GM23338 (cell line): ENCODE measurements around the gene CCDC73. TPM values are rescaled to one million over a fixed set of nuclear protein-coding genes. Genes with fewer than 3 reads are reported as not detected.

Experiments
- ATAC-seq: fragments of 200-7000 bp; cut with Tn5 transposase; 3 replicates; pipeline ENCODE4 v1.9.1; 2020
- DNase-seq: peaks from one replicate; pipeline ENCODE4 v3.0.0-alpha.2; 2015; ENCODE audit warnings: low spot score
- H2AFZ ChIP-seq: fragments of 200-600 bp; sonication (generic); 2 replicates; pipeline ENCODE4 v1.8.0; 2016; ENCODE audit warnings: antibody characterized with exemption, mild to moderate bottlenecking, moderate library complexity
- H3F3A ChIP-seq: fragments of 200-600 bp; sonication (generic); replicated peaks from 2 replicates; pipeline ENCODE4 v1.8.0; 2017; ENCODE audit warnings: antibody characterized with exemption, mixed run types, low read depth
- H3K27ac ChIP-seq: fragments of 200-600 bp; sonication (generic); 2 replicates; pipeline ENCODE4 v1.6.1; 2016; ENCODE audit warnings: low read depth
- H3K27me3 ChIP-seq: fragments of 200-600 bp; sonication (generic); 2 replicates; pipeline ENCODE4 v1.8.0; 2016; ENCODE audit warnings: mild to moderate bottlenecking, mixed run types, moderate library complexity; ENCODE audit not compliant: insufficient read depth
- H3K36me3 ChIP-seq: fragments of 200-600 bp; sonication (generic); 2 replicates; pipeline ENCODE4 v1.8.0; 2016; ENCODE audit warnings: mild to moderate bottlenecking; ENCODE audit not compliant: insufficient read depth
- H3K4me1 ChIP-seq: fragments of 200-600 bp; sonication (generic); 2 replicates; pipeline ENCODE4 v1.8.0; 2016; ENCODE audit warnings: mild to moderate bottlenecking, moderate library complexity; ENCODE audit not compliant: insufficient read depth
- H3K4me2 ChIP-seq: fragments of 200-600 bp; sonication (generic); 2 replicates; pipeline ENCODE4 v1.7.1; 2017; ENCODE audit warnings: mixed run types
- H3K4me3 ChIP-seq: fragments of 200-600 bp; sonication (generic); 2 replicates; pipeline ENCODE4 v1.6.1; 2016; ENCODE audit warnings: mixed run types
- H3K79me2 ChIP-seq: fragments of 200-600 bp; sonication (generic); replicated peaks from 2 replicates; pipeline ENCODE4 v1.8.0; 2017; ENCODE audit warnings: mild to moderate bottlenecking; ENCODE audit not compliant: insufficient read depth
- H3K9me2 ChIP-seq: fragments of 200-600 bp; sonication (generic); 2 replicates; pipeline ENCODE4 v1.8.0; 2017; ENCODE audit not compliant: insufficient read depth
- H4K20me1 ChIP-seq: fragments of 200-600 bp; sonication (generic); replicated peaks from 2 replicates; pipeline ENCODE4 v1.8.0; 2017; ENCODE audit warnings: mild to moderate bottlenecking; ENCODE audit not compliant: insufficient read depth
- H3K27ac Mint-ChIP-seq: 2 replicates; pipeline ENCODE4 v1.8.0; 2020; ENCODE audit warnings: inconsistent platforms, mild to moderate bottlenecking, moderate library complexity, mixed read lengths
- H3K27me3 Mint-ChIP-seq: 3 replicates; pipeline ENCODE4 v1.8.0; 2022; ENCODE audit warnings: low read depth, mild to moderate bottlenecking, moderate library complexity, mixed read lengths, inconsistent platforms; ENCODE audit not compliant: insufficient read depth, poor library complexity
- H3K36me3 Mint-ChIP-seq: 3 replicates; pipeline ENCODE4 v1.8.0; 2021; ENCODE audit warnings: low read depth, mild to moderate bottlenecking, inconsistent platforms, moderate library complexity, mixed read lengths
- H3K4me1 Mint-ChIP-seq: 3 replicates; pipeline ENCODE4 v1.8.0; 2020; ENCODE audit warnings: mild to moderate bottlenecking, inconsistent platforms, mixed read lengths
- H3K4me3 Mint-ChIP-seq: 3 replicates; pipeline ENCODE4 v1.8.0; 2021; ENCODE audit warnings: moderate library complexity, mild to moderate bottlenecking, inconsistent platforms, mixed read lengths
- H3K9me3 Mint-ChIP-seq: 3 replicates; pipeline ENCODE4 v1.8.0; 2020; ENCODE audit warnings: moderate library complexity, mild to moderate bottlenecking, inconsistent platforms, mixed read lengths
- CREB1 ChIP-seq: fragments of 250-450 bp; sonication (Bioruptor Pico); IDR thresholded peaks from 2 replicates; pipeline ENCODE4 v1.5.0; 2020; ENCODE audit warnings: low read depth, mild to moderate bottlenecking, moderate library complexity
- ETS1 ChIP-seq: IDR thresholded peaks from 2 replicates; pipeline ENCODE4 v1.6.1; 2016; ENCODE audit warnings: antibody characterized with exemption
- EZH2 ChIP-seq: fragments of 200-600 bp; sonication (generic); IDR thresholded peaks from one replicate; pipeline ENCODE4 v1.8.0; 2017; ENCODE audit warnings: antibody characterized with exemption, mild to moderate bottlenecking, low read depth; ENCODE audit not compliant: unreplicated experiment
- EZH2phosphoT487 ChIP-seq: fragments of 200-600 bp; sonication (generic); IDR thresholded peaks from one replicate; pipeline ENCODE4 v1.8.1; 2018; ENCODE audit warnings: antibody characterized with exemption; ENCODE audit not compliant: unreplicated experiment
- JUNB ChIP-seq: IDR thresholded peaks from one replicate; pipeline ENCODE4 v1.6.1; 2016; ENCODE audit warnings: antibody characterized with exemption; ENCODE audit not compliant: unreplicated experiment
- POLR2AphosphoS5 ChIP-seq: IDR thresholded peaks from 2 replicates; pipeline ENCODE4 v1.6.1; 2016; ENCODE audit warnings: antibody characterized with exemption, low read depth
- STAT1 ChIP-seq: IDR thresholded peaks from one replicate; pipeline ENCODE4 v1.6.1; 2016; ENCODE audit warnings: antibody characterized with exemption; ENCODE audit not compliant: unreplicated experiment
- ZNF114 ChIP-seq: fragments of 250-450 bp; sonication (Bioruptor Pico); IDR thresholded peaks from 2 replicates; pipeline ENCODE4 v1.5.0; 2020; ENCODE audit warnings: mild to moderate bottlenecking, moderate library complexity
- ZNF331 ChIP-seq: fragments of 250-450 bp; sonication (Bioruptor Pico); IDR thresholded peaks from 2 replicates; pipeline ENCODE4 v1.5.0; 2020; ENCODE audit warnings: low read depth, mild to moderate bottlenecking, moderate library complexity
- ZNF462 ChIP-seq: fragments of 250-450 bp; sonication (Bioruptor Pico); IDR thresholded peaks from 2 replicates; pipeline ENCODE4 v1.5.0; 2020; ENCODE audit warnings: mild to moderate bottlenecking, moderate library complexity
- polyA plus RNA-seq: library from polyadenylated mRNA; unstranded; fragments of >200 nt; fragmentation: Nextera tagmentation; extraction: Ambion mirVana; gene quantifications from 2 replicates; pipeline ENCODE4 v1.2.1, GENCODE V29; 2016
- total RNA-seq: library from RNA; depleted of rRNA; stranded (reverse); fragments of >200 nt; shearing (Covaris generic); gene quantifications from 2 replicates; pipeline ENCODE4 v1.2.3, GENCODE V29; 2014
- TF ChIP-seq, protein P1 (sequence below), 2 experiments: fragments of 200-600 bp in 1 of 2; sonication (generic) in 1 of 2; conservative IDR thresholded peaks; 2 replicates each; pipeline versions ENCODE4 v1.5.1 to v1.6.1; 2016 to 2017; ENCODE audit warnings: antibody characterized with exemption in 2 of 2, low read depth in 2 of 2, mild to moderate bottlenecking in 2 of 2, moderate library complexity in 1 of 2

The CCDC73 gene
- total and polyA plus RNA-seq, 2 experiments from 2014 or later: 0.06 TPM; not detected in 1

DNA sequence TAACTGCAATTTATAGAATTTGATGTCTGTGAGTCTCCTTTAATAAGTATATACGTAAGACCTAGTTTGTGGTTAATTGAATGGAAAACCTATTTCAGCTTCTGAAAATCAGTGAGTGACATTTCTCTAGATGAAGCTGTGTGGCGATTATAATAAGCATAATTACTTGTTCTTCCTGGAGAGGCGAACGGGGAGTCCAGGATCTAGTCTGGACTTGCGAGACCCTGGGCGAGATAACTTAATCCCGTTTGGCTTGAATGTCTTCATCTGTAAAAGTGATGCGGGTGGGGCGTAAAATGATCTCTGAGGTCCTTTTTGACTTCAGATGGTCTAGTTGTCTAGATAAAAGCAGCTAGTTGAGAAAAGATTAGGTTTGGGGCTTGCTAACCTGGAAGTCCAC lies 36.3 kb upstream of the CCDC73 start:
- Histone ChIP-seq H4K20me1 (no peaks in the 10 kb centered on the region), H3K9me2 (no peaks in the 10 kb centered on the region), H3K27ac (no peak overlapping the region), H3K36me3 (no peaks in the 10 kb centered on the region), H2AFZ (peak overlapping the region; percentile 98; the same call in 1 of the 2 replicates), H3K79me2 (no peaks in the 10 kb centered on the region), H3F3A (peaks cover 11% of the 10 kb centered on the region), H3K4me2 (peak overlapping the region; percentile 91), H3K4me3 (peak overlapping the region; percentile 68), H3K4me1 (peaks cover 9% of the 10 kb centered on the region), H3K27me3 (peaks cover 26% of the 10 kb centered on the region)
- peaks cover 13% of the 10 kb centered on the region; the same call in 2 of the 3 replicates for H3K4me1 Mint-ChIP-seq
- no peak for TF ChIP-seq ZNF462 (CRISPR knock-in tag)
- TF ChIP-seq, protein P1, sequence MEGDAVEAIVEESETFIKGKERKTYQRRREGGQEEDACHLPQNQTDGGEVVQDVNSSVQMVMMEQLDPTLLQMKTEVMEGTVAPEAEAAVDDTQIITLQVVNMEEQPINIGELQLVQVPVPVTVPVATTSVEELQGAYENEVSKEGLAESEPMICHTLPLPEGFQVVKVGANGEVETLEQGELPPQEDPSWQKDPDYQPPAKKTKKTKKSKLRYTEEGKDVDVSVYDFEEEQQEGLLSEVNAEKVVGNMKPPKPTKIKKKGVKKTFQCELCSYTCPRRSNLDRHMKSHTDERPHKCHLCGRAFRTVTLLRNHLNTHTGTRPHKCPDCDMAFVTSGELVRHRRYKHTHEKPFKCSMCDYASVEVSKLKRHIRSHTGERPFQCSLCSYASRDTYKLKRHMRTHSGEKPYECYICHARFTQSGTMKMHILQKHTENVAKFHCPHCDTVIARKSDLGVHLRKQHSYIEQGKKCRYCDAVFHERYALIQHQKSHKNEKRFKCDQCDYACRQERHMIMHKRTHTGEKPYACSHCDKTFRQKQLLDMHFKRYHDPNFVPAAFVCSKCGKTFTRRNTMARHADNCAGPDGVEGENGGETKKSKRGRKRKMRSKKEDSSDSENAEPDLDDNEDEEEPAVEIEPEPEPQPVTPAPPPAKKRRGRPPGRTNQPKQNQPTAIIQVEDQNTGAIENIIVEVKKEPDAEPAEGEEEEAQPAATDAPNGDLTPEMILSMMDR (conservative IDR thresholded peaks at IDR 0.05; ENCODE audit: low read depth in 2 of 2): no peak
- H3K27me3 Mint-ChIP-seq: peaks cover 19% of the 10 kb centered on the region
- ATAC-seq (no peak), DNase-seq (no peak)
- H3K4me3 Mint-ChIP-seq: peak overlapping the region; percentile 72
- H3K36me3 Mint-ChIP-seq: no peaks in the 10 kb centered on the region
- no peak overlapping the region for H3K27ac Mint-ChIP-seq
- H3K9me3 Mint-ChIP-seq: no peaks in the 10 kb centered on the region

GRCh38 chr11:32830413-32830738 lies 35.9 kb upstream of the CCDC73 start:
- no peaks in the 10 kb centered on the region for H3K36me3 Mint-ChIP-seq
- peaks cover 9% of the 10 kb centered on the region for H3K4me1 ChIP-seq
- H3K9me3 Mint-ChIP-seq: no peaks in the 10 kb centered on the region
- H4K20me1 ChIP-seq: no peaks in the 10 kb centered on the region
- H3K4me3 ChIP-seq: peak overlapping the region; percentile 68
- H3K27me3 ChIP-seq: peaks cover 26% of the 10 kb centered on the region
- H3K4me3 Mint-ChIP-seq: peak overlapping the region; percentile 72
- peak; percentile 42 for ATAC-seq
- H3K4me2 ChIP-seq: peak overlapping the region; percentile 91
- peak overlapping the region; percentile 98 for H2AFZ ChIP-seq
- DNase-seq: peak; percentile 51
- H3K27me3 Mint-ChIP-seq: peaks cover 19% of the 10 kb centered on the region
- H3K9me2 ChIP-seq: no peaks in the 10 kb centered on the region
- H3F3A ChIP-seq: peaks cover 11% of the 10 kb centered on the region
- H3K4me1 Mint-ChIP-seq: peaks cover 13% of the 10 kb centered on the region; the same call in 2 of the 3 replicates
- H3K27ac ChIP-seq: no peak overlapping the region
- no peaks in the 10 kb centered on the region for H3K79me2 ChIP-seq
- no peaks in the 10 kb centered on the region for H3K36me3 ChIP-seq
- H3K27ac Mint-ChIP-seq: no peak overlapping the region
- TF ChIP-seq STAT1: no peak
- no peak for TF ChIP-seq EZH2
- no peak for TF ChIP-seq ZNF331 (CRISPR knock-in tag)
- no peak for TF ChIP-seq POLR2AphosphoS5
- TF ChIP-seq EZH2phosphoT487: no peak
- TF ChIP-seq, protein P1 (conservative IDR thresholded peaks at IDR 0.05; ENCODE audit: low read depth in 2 of 2): no peak
- no peak for TF ChIP-seq ZNF114
- TF ChIP-seq CREB1 (CRISPR knock-in tag): no peak
- no peak for TF ChIP-seq ETS1
- TF ChIP-seq JUNB: no peak
